NOMO-1 treated with DMSO at 0.1 percent for 48 hours (cell line): Measurements from ENCODE around the gene BTD.

Experiments
- DNase-seq: peaks from one replicate; lab custom pipeline; 2025; ENCODE audit not compliant: unreplicated experiment; lab: John Stamatoyannopoulos, UW

The BTD gene

GRCh38 chr3:15601399-15602145 is at the start of gene BTD, which contains the start of gene HACL1:
BTD (plus strand) TSS chr3:15601745; CDS start chr3:15635440, 33,695 bp downstream.
HACL1 (minus strand) TSS chr3:15601569; CDS start chr3:15601463, 106 bp downstream.
- DNase-seq, result no peak

- DNase-seq, result no peak
Observed at GRCh38 chr3:15551902-15552301, 49.6 kb upstream of the BTD start.

- DNase-seq, result no peak
Observed at GRCh38 chr3:15553749-15554148, 47.8 kb upstream of the BTD start.

GRCh38 chr3:15556512-15556911 is 45.0 kb upstream of the BTD start:
- DNase-seq, result peak; percentile 97

GRCh38 chr3:15557511-15557946 is 44.0 kb upstream of the BTD start:
- peak; percentile 73 for DNase-seq

GRCh38 chr3:15558581-15558980 is 43.0 kb upstream of the BTD start:
- DNase-seq, result no peak

GRCh38 chr3:15562560-15562959 is 39.0 kb upstream of the BTD start:
- DNase-seq, result no peak

GRCh38 chr3:15563190-15563589 is 38.4 kb upstream of the BTD start:
- DNase-seq, result no peak

- no peak for DNase-seq
Observed at GRCh38 chr3:15572138-15572537, 29.4 kb upstream of the BTD start.

GRCh38 chr3:15575446-15575845 is 26.1 kb upstream of the BTD start:
- no peak for DNase-seq

- peak; percentile 95 for DNase-seq
Observed at GRCh38 chr3:15576475-15576874, 25.1 kb upstream of the BTD start.

- DNase-seq, result peak; percentile 6
Observed at GRCh38 chr3:15578289-15578867, 23.2 kb upstream of the BTD start.

- DNase-seq, result no peak
Observed at GRCh38 chr3:15579051-15579450, 22.5 kb upstream of the BTD start.

GRCh38 chr3:15581471-15582394 is 19.8 kb upstream of the BTD start:
- DNase-seq, result no peak

GRCh38 chr3:15585111-15585845 is 16.3 kb upstream of the BTD start:
- DNase-seq, result no peak

- DNase-seq, result no peak
Observed at GRCh38 chr3:15591242-15591641, 10.3 kb upstream of the BTD start.

GRCh38 chr3:15591928-15592327 is 9.6 kb upstream of the BTD start:
- no peak for DNase-seq

- DNase-seq, result no peak
Observed at GRCh38 chr3:15592968-15593367, 8.6 kb upstream of the BTD start.

- no peak for DNase-seq
Observed at GRCh38 chr3:15595955-15596354, 5.6 kb upstream of the BTD start.

- DNase-seq, result no peak
Observed at GRCh38 chr3:15601046-15601398, 523 bp upstream of the BTD start.

- DNase-seq, result no peak
Observed at GRCh38 chr3:15602146-15602536, 596 bp downstream of the BTD start.
